ENCODE results near the gene TECPR2. TPM values are rescaled to one million over a fixed set of nuclear protein-coding genes. Genes with fewer than 3 reads are reported as not detected.
"Not testable (repeated sequence)": the region's sequence is repeated elsewhere in the genome, so short reads cannot be mapped to it uniquely, and the experiment has no call there.

The TECPR2 gene
- polyA plus RNA-seq, 3 donors = 3.3 to 6.1 (median 5.9) TPM

GRCh38 chr14:102326583-102326982, 36.2 kb upstream of the TECPR2 start:
- 93 to 97% (median 95%) methylated on average over 14 of the region's 14 CpGs for WGBS, 3 donors
- H3K27ac ChIP-seq (ENCODE audit: low read depth, low read length) = no peak overlapping the region

GRCh38 chr14:102329381-102329780, 33.4 kb upstream of the TECPR2 start:
- not testable (repeated sequence) for H3K27ac ChIP-seq (ENCODE audit: low read depth, low read length)
- WGBS, 3 donors = 86 to 91% (median 90%) methylated on average over 6 of the region's 6 CpGs

GRCh38 chr14:102330806-102331205, 31.9 kb upstream of the TECPR2 start:
- H3K27ac ChIP-seq (ENCODE audit: low read depth, low read length) = no peak overlapping the region
- 93 to 94% (median 93%) methylated on average over 8 of the region's 8 CpGs for WGBS, 3 donors

GRCh38 chr14:102333390-102333789, 29.4 kb upstream of the TECPR2 start:
- WGBS, 3 donors = 68 to 77% (median 70%) methylated on average over 7 of the region's 7 CpGs
- H3K27ac ChIP-seq (ENCODE audit: low read depth, low read length) = no peak overlapping the region

GRCh38 chr14:102333795-102334705, 28.7 kb upstream of the TECPR2 start:
- no peak overlapping the region for H3K27ac ChIP-seq (ENCODE audit: low read depth, low read length)
- WGBS, 3 donors = 79 to 90% (median 82%) methylated on average over 13 of the region's 13 CpGs

- WGBS, 3 donors = 81 to 96% (median 93%) methylated on average over 7 of the region's 7 CpGs
- H3K27ac ChIP-seq (ENCODE audit: low read depth, low read length) = no peak overlapping the region
These were observed 27.6 kb upstream of the TECPR2 start for GRCh38 chr14:102335163-102335562.

- peak overlapping the region; percentile 65 for H3K27ac ChIP-seq (ENCODE audit: low read depth, low read length)
- WGBS, 3 donors = 92 to 94% (median 92%) methylated on average over 9 of the region's 9 CpGs
These were observed 24.0 kb upstream of the TECPR2 start for GRCh38 chr14:102338724-102339123.

- 86 to 94% (median 90%) methylated on average over 8 of the region's 8 CpGs for WGBS, 3 donors
These were observed 21.2 kb upstream of the TECPR2 start for GRCh38 chr14:102341566-102341965.

GRCh38 chr14:102342238-102342637, 20.5 kb upstream of the TECPR2 start:
- 87 to 88% (median 88%) methylated on average over 5 of the region's 5 CpGs for WGBS, 3 donors
- H3K27ac ChIP-seq (ENCODE audit: low read depth, low read length) = no peak overlapping the region

More at GRCh38 chr14:102341566-102341965, 21.2 kb upstream of the TECPR2 start:
- H3K27ac ChIP-seq (ENCODE audit: low read depth, low read length) = no peak overlapping the region

GRCh38 chr14:102344084-102344483, 18.7 kb upstream of the TECPR2 start:
- WGBS, 3 donors = 86 to 94% (median 91%) methylated on average over 7 of the region's 7 CpGs

GRCh38 chr14:102344485-102344884, 18.3 kb upstream of the TECPR2 start:
- H3K27ac ChIP-seq (ENCODE audit: low read depth, low read length) = no peak overlapping the region
- WGBS, 3 donors = 89 to 92% (median 90%) methylated on average over 5 of the region's 5 CpGs

More at GRCh38 chr14:102344084-102344483, 18.7 kb upstream of the TECPR2 start:
- no peak overlapping the region for H3K27ac ChIP-seq (ENCODE audit: low read depth, low read length)

GRCh38 chr14:102345232-102345631, 17.5 kb upstream of the TECPR2 start:
- no peak overlapping the region for H3K27ac ChIP-seq (ENCODE audit: low read depth, low read length)
- WGBS, 3 donors = 76 to 90% (median 87%) methylated on average over 3 of the region's 3 CpGs

GRCh38 chr14:102346645-102347044, 16.1 kb upstream of the TECPR2 start:
- 94 to 99% (median 96%) methylated on average over 4 of the region's 4 CpGs for WGBS, 3 donors
- H3K27ac ChIP-seq (ENCODE audit: low read depth, low read length) = no peak overlapping the region

GRCh38 chr14:102348376-102348775, 14.4 kb upstream of the TECPR2 start:
- WGBS, 3 donors = 90 to 95% (median 91%) methylated on average over 16 of the region's 16 CpGs
- H3K27ac ChIP-seq (ENCODE audit: low read depth, low read length) = no peak overlapping the region

GRCh38 chr14:102351023-102351422, 11.7 kb upstream of the TECPR2 start:
- WGBS, 3 donors = 62 to 91% (median 67%) methylated on average over 10 of the region's 10 CpGs
- H3K27ac ChIP-seq (ENCODE audit: low read depth, low read length) = no peak overlapping the region

GRCh38 chr14:102351593-102351992, 11.1 kb upstream of the TECPR2 start:
- WGBS, 3 donors = 60 to 87% (median 65%) methylated on average over 9 of the region's 9 CpGs
- not testable (repeated sequence) for H3K27ac ChIP-seq (ENCODE audit: low read depth, low read length)

- H3K27ac ChIP-seq (ENCODE audit: low read depth, low read length) = no peak overlapping the region
- WGBS, 3 donors = 58 to 88% (median 69%) methylated on average over 4 of the region's 4 CpGs
These were observed 10.5 kb upstream of the TECPR2 start for GRCh38 chr14:102352213-102352612.

- H3K27ac ChIP-seq (ENCODE audit: low read depth, low read length) = no peak overlapping the region
- 52 to 84% (median 74%) methylated on average over 8 of the region's 8 CpGs for WGBS, 3 donors
These were observed 9.6 kb upstream of the TECPR2 start for GRCh38 chr14:102353126-102353619.

GRCh38 chr14:102356280-102356679, 6.5 kb upstream of the TECPR2 start:
- no peak overlapping the region for H3K27ac ChIP-seq (ENCODE audit: low read depth, low read length)
- 90 to 95% (median 90%) methylated on average over 3 of the region's 3 CpGs for WGBS, 3 donors

GRCh38 chr14:102359341-102359740, 3.4 kb upstream of the TECPR2 start:
- WGBS, 3 donors = 89 to 99% (median 91%) methylated on average over 2 of the region's 2 CpGs
- no peak overlapping the region for H3K27ac ChIP-seq (ENCODE audit: low read depth, low read length)

All from adipose tissue (tissue), 3 donors.